CD4-positive, alpha-beta T cell treated with Interleukin-17A for 1 hour (primary cell): ENCODE measurements around the gene MAN1A1.
"Not testable (repeated sequence)": the region's sequence is repeated elsewhere in the genome, so short reads cannot be mapped to it uniquely, and the experiment has no call there.

Experiments used
- DNase-seq: peaks from one replicate; pipeline ENCODE4 v3.0.0-alpha.2; 2020

Gene MAN1A1

GRCh38 chr6:119162134-119162775 lies 187.3 kb downstream of the MAN1A1 start:
- no peak for DNase-seq

GRCh38 chr6:119161438-119161837 lies 188.1 kb downstream of the MAN1A1 start:
- DNase-seq, result no peak

- no peak for DNase-seq
Measured at GRCh38 chr6:119160911-119161310, 188.7 kb downstream of the MAN1A1 start.

- DNase-seq, result no peak
Measured at GRCh38 chr6:119158057-119158848, 191.3 kb downstream of the MAN1A1 start.

GRCh38 chr6:119157506-119157815 lies 192.1 kb downstream of the MAN1A1 start:
- DNase-seq, result no peak

GRCh38 chr6:119156757-119157505 lies 192.6 kb downstream of the MAN1A1 start:
- no peak for DNase-seq

- not testable (repeated sequence) for DNase-seq
Measured at GRCh38 chr6:119156082-119156481, 193.5 kb downstream of the MAN1A1 start.

GRCh38 chr6:119152187-119152586 lies 197.4 kb downstream of the MAN1A1 start:
- DNase-seq, result no peak

- DNase-seq, result no peak
Measured at GRCh38 chr6:119148825-119149525, 200.6 kb downstream of the MAN1A1 start.

- peak; percentile 28 for DNase-seq
Measured at GRCh38 chr6:119148098-119148824, 201.3 kb downstream of the MAN1A1 start.

GRCh38 chr6:119147101-119148053 lies 202.2 kb downstream of the MAN1A1 start:
- DNase-seq, result peak; percentile 8

- DNase-seq, result no peak
Measured at GRCh38 chr6:119145111-119145510, 204.4 kb downstream of the MAN1A1 start.

- DNase-seq, result no peak
Measured at GRCh38 chr6:119142637-119143036, 206.9 kb downstream of the MAN1A1 start.

GRCh38 chr6:119142041-119142440 lies 207.5 kb downstream of the MAN1A1 start:
- DNase-seq, result no peak

GRCh38 chr6:119140196-119141140 lies 209.1 kb downstream of the MAN1A1 start:
- DNase-seq, result no peak

- no peak for DNase-seq
Measured at GRCh38 chr6:119138906-119139541, 210.5 kb downstream of the MAN1A1 start.

- no peak for DNase-seq
Measured at GRCh38 chr6:119137194-119138072, 212.1 kb downstream of the MAN1A1 start.

GRCh38 chr6:119134752-119135151 lies 214.8 kb downstream of the MAN1A1 start:
- no peak for DNase-seq

GRCh38 chr6:119133400-119133799 lies 216.2 kb downstream of the MAN1A1 start:
- DNase-seq, result no peak
